Skin epidermis (tissue), 12 donors: ENCODE measurements around the gene MTERF2.
"Not testable (repeated sequence)": the region's sequence is repeated elsewhere in the genome, so short reads cannot be mapped to it uniquely, and the experiment has no call there.

ENCODE experiments used
- H3K27ac ChIP-seq, 21 experiments: fragments of 200-600 bp; sonication (generic) in 11 of 21; one replicate each; pipeline ENCODE4 v1.5.0; 2020; ENCODE audit warnings: mild to moderate bottlenecking in 3 of 21, inconsistent platforms in 2 of 21, moderate library complexity in 2 of 21
- H3K4me3 ChIP-seq, 7 experiments: fragments of 200-600 bp; sonication (generic) in 2 of 7; one replicate each; pipeline ENCODE4 v1.5.0; 2020; ENCODE audit warnings: inconsistent platforms in 2 of 7, mild to moderate bottlenecking in 2 of 7, moderate library complexity in 1 of 7

MTERF2 gene

DNA sequence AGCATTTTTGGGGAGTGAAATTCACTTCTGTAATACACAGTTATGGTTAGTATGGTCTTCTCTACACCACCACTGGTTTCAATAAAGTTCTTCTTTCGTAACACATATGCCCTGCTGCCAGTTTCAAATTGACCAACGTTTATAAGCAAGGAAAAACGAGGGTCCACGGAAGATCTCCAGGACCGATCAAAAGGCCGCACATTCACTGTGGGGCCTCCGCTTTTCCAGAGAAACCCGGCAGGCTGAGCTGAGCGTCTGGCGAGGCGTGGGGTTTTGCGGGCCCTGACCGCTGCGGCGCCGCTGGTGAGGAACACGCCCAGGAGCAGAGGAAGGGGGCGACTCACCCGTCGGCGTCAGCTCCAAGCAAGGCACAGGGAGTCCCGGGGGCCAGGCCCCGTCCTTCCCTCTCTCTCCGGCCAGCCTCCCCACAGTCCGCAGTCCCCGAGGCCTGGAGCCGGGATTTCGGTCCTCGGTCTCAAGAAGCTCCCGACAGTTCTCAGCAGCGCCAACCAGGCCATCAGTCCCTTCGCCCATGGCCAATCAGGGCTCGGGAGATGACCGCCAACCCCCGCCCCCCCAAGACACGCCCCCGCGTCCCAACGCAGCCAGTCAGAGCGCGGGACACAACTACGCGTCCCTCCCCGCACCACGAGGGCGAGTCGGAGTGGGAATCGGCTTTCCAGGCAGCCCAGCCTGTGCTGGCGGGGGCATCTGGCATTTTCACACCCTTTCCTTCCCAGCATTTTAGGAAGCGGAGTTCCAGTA lies at the start of gene MTERF2:
Gene MTERF2 (minus strand): TSS at position 522 of the 765 bp plus-strand sequence. CDS start 8,432 bp downstream, outside the sequence.
- H3K4me3 ChIP-seq, result peak within 1 kb of the TSS; percentile 59 to 85 (median 71)
- peak within 1 kb of the TSS in 20 of 21 experiments; percentile 50 to 96 (median 86) for H3K27ac ChIP-seq

GRCh38 chr12:107035733-107036132 lies 48.8 kb upstream of the MTERF2 start:
- Histone ChIP-seq H3K27ac (no peak overlapping the region), H3K4me3 (no peak overlapping the region)

GRCh38 chr12:107033758-107034739 lies 47.1 kb upstream of the MTERF2 start:
- H3K4me3 ChIP-seq, result no peak overlapping the region
- no peak overlapping the region for H3K27ac ChIP-seq

- no peak overlapping the region for H3K4me3 ChIP-seq
- no peak overlapping the region for H3K27ac ChIP-seq
Observed at GRCh38 chr12:107032266-107032665, 45.3 kb upstream of the MTERF2 start.

GRCh38 chr12:107031061-107031460 lies 44.1 kb upstream of the MTERF2 start:
- H3K4me3 ChIP-seq, result no peak overlapping the region
- H3K27ac ChIP-seq, result peak overlapping the region in 1 of 21 experiments; percentile 11

DNA sequence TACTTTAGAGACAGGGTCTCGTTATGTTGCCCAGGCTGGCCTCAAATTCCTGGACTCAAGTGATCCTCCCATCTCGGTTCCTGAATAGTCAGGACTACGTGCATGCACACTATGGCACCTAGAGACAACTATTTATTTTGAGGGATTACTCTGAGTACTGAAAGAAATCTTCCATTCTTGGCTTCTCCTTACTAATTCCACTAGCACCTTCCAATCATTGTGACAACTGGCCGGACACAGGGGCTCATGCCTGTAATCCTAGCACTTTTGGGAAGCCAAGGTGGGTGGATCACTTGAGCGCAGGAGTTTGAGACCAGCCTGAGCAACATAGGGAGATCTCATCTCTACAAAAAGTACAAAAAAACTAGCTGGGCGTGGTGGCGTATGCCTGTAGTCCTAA lies 42.1 kb upstream of the MTERF2 start:
- no peak overlapping the region for H3K4me3 ChIP-seq
- H3K27ac ChIP-seq, result peak overlapping the region in 2 of 21 experiments; percentile 24 to 77

GRCh38 chr12:107027636-107028053 lies 40.7 kb upstream of the MTERF2 start:
- H3K27ac ChIP-seq, result peak overlapping the region in 16 of 21 experiments; percentile 12 to 88 (median 70)
- no peak overlapping the region for H3K4me3 ChIP-seq

- Histone ChIP-seq H3K27ac (peak overlapping the region in 16 of 21 experiments; percentile 21 to 88 (median 62)), H3K4me3 (no peak overlapping the region)
Observed at GRCh38 chr12:107026806-107027635, 40.1 kb upstream of the MTERF2 start.

GRCh38 chr12:107026356-107026755 lies 39.4 kb upstream of the MTERF2 start:
- peak overlapping the region in 12 of 21 experiments; percentile 33 to 88 (median 68) for H3K27ac ChIP-seq
- H3K4me3 ChIP-seq, result not testable (repeated sequence)

- no peak overlapping the region for H3K4me3 ChIP-seq
- H3K27ac ChIP-seq, result peak overlapping the region in 4 of 21 experiments; percentile 11 to 48 (median 31)
Observed at GRCh38 chr12:107025671-107026070, 38.7 kb upstream of the MTERF2 start.

DNA sequence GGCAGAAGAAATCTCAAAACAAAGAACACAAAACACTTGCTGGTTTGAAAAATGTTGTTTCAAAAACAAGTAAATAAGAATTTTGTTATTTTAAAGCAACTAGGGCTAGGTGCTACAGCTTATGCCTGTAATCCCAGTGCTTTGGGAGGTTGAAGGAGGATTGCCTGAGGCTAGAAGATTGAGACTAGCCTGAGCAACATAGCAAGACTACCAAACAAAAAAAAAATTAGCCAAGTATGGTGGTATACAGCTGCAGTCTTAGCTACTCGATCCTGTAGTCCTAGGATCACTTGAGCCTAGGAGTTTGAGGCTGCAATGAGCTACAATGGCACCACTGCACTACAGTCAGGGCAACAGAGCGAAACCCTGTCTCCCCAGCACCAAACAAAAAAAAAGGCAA lies 32.6 kb upstream of the MTERF2 start:
- Histone ChIP-seq H3K4me3 (no peak overlapping the region), H3K27ac (no peak overlapping the region)

- Histone ChIP-seq H3K27ac (no peak overlapping the region), H3K4me3 (no peak overlapping the region)
Observed at GRCh38 chr12:107017042-107017441, 30.1 kb upstream of the MTERF2 start.

- no peak overlapping the region for H3K27ac ChIP-seq
- H3K4me3 ChIP-seq, result no peak overlapping the region
Observed at GRCh38 chr12:107014055-107014454, 27.1 kb upstream of the MTERF2 start.

- H3K27ac ChIP-seq, result no peak overlapping the region
- no peak overlapping the region for H3K4me3 ChIP-seq
Observed at GRCh38 chr12:107012736-107013425, 25.9 kb upstream of the MTERF2 start.

DNA sequence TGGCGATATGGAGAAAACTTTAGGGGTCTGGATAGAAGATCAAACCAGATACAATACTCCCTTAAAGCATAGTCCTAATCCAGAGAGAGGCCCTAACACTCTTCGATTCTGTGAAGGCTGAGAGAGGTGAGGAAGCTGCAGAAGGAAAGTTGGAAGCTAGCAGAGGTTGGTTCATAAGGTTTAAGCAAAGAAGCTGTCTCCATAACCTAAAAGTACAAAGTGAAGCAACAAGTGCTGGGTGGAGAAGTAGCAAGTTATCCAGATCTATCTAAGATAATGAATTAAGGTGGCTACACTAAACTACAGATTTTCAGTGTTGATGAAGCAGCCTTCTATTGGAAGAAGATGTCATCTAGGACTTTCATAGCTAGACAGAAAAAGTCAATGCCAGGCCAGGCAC lies 24.6 kb upstream of the MTERF2 start:
- Histone ChIP-seq H3K27ac (no peak overlapping the region), H3K4me3 (no peak overlapping the region)

- no peak overlapping the region for H3K27ac ChIP-seq
Observed at GRCh38 chr12:107007411-107007810, 20.5 kb upstream of the MTERF2 start.

GRCh38 chr12:107002665-107003064 lies 15.7 kb upstream of the MTERF2 start:
- not testable (repeated sequence) for H3K27ac ChIP-seq, H3K4me3 ChIP-seq

More at GRCh38 chr12:107007411-107007810, 20.5 kb upstream of the MTERF2 start:
- H3K4me3 ChIP-seq, result no peak overlapping the region

DNA sequence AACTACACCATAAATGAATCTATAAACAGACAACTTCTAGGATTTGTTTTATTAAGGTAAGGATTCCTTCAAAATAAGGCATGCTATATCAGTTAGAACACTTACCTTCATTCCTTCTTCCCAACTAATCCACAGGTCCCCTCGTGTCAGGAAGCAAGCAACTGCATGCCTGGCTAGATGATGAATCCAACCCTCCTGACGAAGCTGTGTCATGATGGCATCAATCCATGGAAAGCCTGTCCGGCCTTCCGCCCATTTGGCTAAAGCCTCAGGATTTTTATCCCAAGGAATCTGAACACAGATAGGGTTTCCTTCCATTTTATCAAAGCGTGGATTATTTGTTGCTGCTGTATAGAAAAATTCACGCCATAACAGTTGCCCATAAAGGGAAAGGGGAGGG lies 12.5 kb upstream of the MTERF2 start:
- H3K4me3 ChIP-seq, result no peak overlapping the region
- no peak overlapping the region for H3K27ac ChIP-seq

DNA sequence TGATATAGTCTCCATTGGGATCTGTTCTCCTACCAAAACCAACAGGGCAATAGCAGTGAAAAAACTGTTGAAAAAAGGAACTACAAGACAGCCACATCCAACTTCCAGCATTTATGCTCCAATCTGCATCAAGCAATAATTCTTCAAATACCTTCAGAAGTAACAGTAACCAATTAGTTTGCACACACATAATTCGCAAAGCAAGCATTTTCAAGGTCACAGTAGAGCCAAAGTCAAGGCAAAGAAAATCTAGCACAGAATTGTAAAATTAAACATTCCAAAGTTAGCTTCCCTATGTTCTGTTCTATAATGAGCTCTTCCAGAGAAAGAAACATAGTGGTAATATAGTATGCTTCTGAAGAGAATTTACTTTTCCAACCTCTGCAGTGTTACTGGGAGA lies 11.0 kb upstream of the MTERF2 start:
- Histone ChIP-seq H3K27ac (no peak overlapping the region), H3K4me3 (no peak overlapping the region)
